GM10266 (cell line): ENCODE data around the gene PPIE.

Experiments
- DNase-seq: peaks from one replicate; pipeline ENCODE4 v3.0.0; 2012; ENCODE audit errors: extremely low spot score
- CTCF ChIP-seq: IDR thresholded peaks from 2 replicates; pipeline ENCODE4 v1.5.1; 2012; ENCODE audit warnings: mild to moderate bottlenecking, low read depth; ENCODE audit not compliant: control insufficient read depth, insufficient read depth; ENCODE audit errors: missing control alignments

Gene PPIE

GRCh38 chr1:39751595-39751994 lies 12.9 kb downstream of the PPIE start:
- no peak for DNase-seq
- TF ChIP-seq CTCF, result no peak

GRCh38 chr1:39752703-39753102 lies 14.0 kb downstream of the PPIE start:
- TF ChIP-seq CTCF, result no peak
- no peak for DNase-seq

- TF ChIP-seq CTCF, result no peak
- DNase-seq, result no peak
Measured at GRCh38 chr1:39753132-39754025, 14.7 kb downstream of the PPIE start.

GRCh38 chr1:39754026-39754570 lies 15.4 kb downstream of the PPIE start:
- DNase-seq, result no peak
- TF ChIP-seq CTCF, result no peak

GRCh38 chr1:39754906-39755504 lies 16.3 kb downstream of the PPIE start:
- no peak for TF ChIP-seq CTCF
- DNase-seq, result no peak

- TF ChIP-seq CTCF, result no peak
Measured at GRCh38 chr1:39755965-39756659, 17.4 kb downstream of the PPIE start.

More at GRCh38 chr1:39755965-39756659, 17.4 kb downstream of the PPIE start:
- no peak for DNase-seq
